ENCODE data around the gene MEGF11.

MEGF11 gene

GRCh38 chr15:66172324-66172980 lies 81.1 kb downstream of the MEGF11 start:
- no peak for DNase-seq (ENCODE audit: low read depth in 2 of 2, low spot score in 1 of 2)

DNA sequence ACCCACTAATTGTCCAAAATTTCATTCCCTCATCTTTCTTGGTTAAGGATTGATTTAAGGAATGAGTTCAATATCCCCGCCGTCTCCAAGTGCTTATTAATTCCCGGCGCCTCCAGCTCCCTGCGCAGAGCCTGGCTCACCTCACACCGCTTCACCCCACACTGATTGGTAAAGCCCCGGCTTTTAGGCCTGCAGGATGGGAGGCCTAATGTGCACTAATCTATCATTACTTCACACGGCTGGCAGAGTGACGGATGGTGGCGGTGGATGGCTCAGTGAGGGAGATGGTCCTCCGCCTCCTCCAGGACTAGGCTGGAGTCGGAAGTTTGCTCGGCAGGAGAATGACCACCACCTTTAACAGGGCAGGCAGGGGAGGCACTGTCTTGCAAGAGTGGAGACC lies 81.7 kb downstream of the MEGF11 start:
- no peak for DNase-seq (ENCODE audit: low read depth in 2 of 2, low spot score in 1 of 2)

- no peak for DNase-seq (ENCODE audit: low read depth in 2 of 2, low spot score in 1 of 2)
Measured at GRCh38 chr15:66170716-66171115, 82.8 kb downstream of the MEGF11 start.

- DNase-seq (ENCODE audit: low read depth in 2 of 2, low spot score in 1 of 2) = no peak
Measured at GRCh38 chr15:66170042-66170441, 83.5 kb downstream of the MEGF11 start.

DNA sequence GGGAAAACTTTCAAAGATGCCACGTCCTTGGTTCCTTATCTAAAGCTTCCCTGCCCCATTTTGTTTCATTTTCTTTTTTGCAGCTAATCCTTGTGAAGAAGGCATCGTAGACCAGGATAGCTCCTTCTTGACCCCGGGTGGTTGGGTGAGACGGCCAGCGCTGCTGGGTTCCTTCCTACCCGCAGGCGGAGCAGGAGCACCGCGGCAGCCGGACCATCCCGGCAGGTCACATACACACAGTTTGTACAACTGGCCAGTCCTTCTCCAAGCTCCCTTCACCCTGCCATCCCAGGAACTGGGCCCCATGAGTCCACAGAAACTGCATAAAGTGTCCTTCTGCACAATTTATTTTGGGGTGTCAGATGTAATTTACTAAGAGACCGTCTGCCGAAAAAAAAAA lies 83.9 kb downstream of the MEGF11 start:
- DNase-seq (ENCODE audit: low read depth in 2 of 2, low spot score in 1 of 2) = no peak

GRCh38 chr15:66169023-66169422 lies 84.5 kb downstream of the MEGF11 start:
- no peak for DNase-seq (ENCODE audit: low read depth in 2 of 2, low spot score in 1 of 2)

DNA sequence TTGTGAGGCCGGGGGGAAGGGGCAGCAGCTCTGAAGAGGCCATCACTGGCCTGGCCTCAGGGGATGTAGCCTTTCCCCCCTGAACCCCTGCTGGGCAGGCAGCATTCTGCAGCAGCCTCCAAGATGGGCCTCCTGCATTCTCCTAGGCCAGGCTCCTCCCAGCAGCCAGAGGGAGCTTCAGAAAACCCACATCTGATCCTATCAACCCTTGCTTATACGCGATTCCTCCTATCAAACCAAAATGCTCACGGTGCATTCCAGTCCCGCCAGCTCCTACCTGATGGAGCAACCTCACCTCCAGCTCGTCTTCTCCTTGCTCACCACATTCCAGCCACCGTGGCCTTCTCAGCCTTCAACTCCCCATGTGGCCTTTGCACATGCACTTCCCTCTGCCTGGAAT lies 85.7 kb downstream of the MEGF11 start:
- DNase-seq (ENCODE audit: low read depth in 2 of 2, low spot score in 1 of 2) = no peak

DNA sequence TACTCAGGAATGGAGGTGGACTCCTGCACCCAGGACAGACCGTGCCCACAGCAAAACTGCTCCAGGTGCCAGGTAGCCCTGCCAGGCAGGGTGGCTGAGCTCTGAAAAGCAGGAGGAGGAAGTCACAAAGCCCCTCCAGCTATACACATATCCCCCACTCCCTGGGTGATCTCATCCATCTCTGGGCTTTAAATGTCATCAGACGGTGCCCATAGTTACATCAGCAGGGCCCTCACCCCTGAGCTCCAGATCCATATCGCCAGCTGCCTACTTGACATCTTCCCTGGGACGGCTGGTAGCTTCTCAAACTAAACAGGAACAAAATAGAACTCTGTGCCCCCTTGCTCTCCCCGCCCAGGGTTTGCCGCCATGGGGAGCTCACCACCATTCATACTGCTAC lies 87.7 kb downstream of the MEGF11 start:
- no peak for DNase-seq (ENCODE audit: low read depth in 2 of 2, low spot score in 1 of 2)

- no peak for DNase-seq (ENCODE audit: low read depth in 2 of 2, low spot score in 1 of 2)
Measured at GRCh38 chr15:66164788-66165187, 88.8 kb downstream of the MEGF11 start.

DNA sequence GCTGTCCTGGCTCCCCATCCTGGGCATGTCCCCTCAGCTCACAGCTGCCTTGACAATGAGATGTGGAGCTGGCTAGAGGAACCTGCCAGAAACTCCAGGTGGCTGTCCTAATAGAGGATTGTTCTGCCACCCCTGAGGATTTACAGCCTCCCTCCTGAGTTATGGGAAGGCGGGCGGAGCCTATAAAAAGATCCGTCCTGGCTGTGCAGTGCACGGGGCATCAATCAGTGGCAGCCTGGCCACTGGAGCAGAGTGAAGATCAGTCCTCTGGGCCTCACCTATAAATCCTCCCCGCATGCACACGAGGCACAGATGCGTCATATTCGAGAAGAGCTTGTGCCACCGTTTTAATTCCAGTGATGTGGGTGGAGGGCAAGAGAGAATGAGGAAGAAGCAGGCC lies 90.0 kb downstream of the MEGF11 start:
- no peak for DNase-seq (ENCODE audit: low read depth in 2 of 2, low spot score in 1 of 2)

DNA sequence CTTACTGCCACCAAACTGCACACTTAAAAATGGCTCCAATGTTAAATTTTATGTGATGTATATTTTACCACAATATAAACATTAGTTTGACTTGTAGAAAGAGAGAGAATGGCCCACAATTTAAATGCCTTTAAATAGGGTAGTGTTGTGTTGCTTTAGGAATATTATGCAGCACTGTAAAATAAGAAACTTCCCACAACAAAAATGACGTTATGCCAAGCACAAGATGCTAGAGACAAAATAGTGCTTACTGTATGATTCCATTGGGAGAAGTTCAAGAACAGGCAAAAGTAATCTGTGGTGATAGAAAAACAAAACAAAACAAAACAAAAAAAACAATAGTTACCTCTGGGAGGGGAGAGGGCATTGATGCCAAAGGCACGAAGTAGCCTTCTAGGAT lies 91.3 kb downstream of the MEGF11 start:
- no peak for DNase-seq (ENCODE audit: low read depth in 2 of 2, low spot score in 1 of 2)

DNA sequence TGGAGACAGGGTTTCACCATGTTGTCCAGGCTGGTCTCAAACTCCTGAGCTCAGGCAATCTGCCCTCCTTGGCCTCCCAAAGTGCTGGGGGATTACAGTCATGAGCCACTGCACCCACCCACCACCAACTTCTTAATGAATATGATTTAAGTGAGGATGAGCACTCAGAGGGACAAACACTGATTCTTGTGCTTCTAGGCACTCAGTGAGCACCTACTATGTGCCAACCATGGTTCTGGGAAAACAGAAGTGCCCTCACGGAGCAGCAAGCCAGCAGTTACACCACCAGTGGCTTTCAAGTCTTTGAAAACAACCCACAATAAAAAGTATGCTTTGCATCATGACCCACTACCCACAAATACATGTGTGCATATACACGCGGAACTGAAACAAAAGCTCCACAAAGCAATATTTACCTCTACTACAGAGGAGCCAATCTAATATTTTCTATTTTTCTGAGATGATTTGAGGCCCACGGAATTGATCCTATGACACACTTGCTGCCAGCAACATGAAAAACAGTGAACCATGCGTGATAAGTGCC lies 91.9 kb downstream of the MEGF11 start:
- no peak for DNase-seq (ENCODE audit: low read depth in 2 of 2, low spot score in 1 of 2)

- DNase-seq (ENCODE audit: low read depth in 2 of 2, low spot score in 1 of 2) = no peak
Measured at GRCh38 chr15:66161108-66161507, 92.4 kb downstream of the MEGF11 start.

GRCh38 chr15:66157507-66157906 lies 96.0 kb downstream of the MEGF11 start:
- DNase-seq (ENCODE audit: low read depth in 2 of 2, low spot score in 1 of 2) = no peak

DNA sequence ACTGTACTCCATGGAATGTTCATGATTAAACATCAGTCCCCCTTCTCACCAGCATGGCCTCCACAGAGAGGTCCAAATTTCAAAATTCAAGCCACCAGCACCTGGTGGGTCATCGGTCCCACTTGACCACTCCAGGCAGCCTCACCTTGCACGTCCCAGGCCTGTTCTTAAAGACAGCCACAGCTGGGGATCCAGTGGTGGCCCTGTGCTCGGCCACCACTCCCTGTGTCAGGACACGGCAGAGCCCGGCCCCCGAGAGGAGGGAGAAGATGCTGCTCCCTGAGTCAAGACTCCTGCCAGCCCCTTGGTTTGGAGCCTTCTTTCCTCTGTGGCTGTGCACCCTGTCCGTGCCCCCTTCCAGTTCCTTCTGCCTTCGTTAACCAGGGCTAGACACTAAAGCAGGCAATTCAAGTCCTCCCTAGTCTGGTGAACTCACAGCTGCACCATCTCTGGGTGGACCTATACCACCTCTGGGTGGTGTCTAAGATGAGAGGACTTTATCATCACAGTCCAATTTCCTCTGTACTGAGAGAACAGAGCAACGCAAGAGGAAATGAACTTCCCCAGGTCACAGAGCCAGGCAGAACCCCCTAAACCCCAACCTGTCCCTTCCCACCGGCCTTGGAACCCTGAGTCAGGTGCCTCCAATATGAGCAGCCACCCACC lies 97.1 kb downstream of the MEGF11 start:
- no peak for DNase-seq (ENCODE audit: low read depth in 2 of 2, low spot score in 1 of 2)

DNA sequence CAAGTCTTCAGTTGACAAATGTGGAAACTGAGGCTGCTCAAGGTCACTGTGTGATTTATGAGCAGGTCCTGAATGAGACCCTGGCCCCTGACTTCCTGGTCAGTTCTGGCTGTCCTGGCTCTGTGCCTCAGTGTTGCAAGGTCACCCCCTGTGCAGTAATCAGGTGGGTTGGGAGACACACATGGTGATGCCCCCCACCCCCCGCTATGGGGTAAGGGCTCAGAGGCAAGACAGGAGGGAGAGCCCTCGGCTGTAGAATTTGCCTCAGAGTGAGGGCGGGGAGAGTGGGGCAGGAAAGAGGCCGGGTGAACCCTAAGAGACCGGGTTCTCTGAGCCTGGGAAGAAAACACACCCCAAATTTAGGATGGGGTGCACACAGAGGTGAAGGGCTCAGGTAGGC lies 98.5 kb downstream of the MEGF11 start:
- no peak for DNase-seq (ENCODE audit: low read depth in 2 of 2, low spot score in 1 of 2)

GRCh38 chr15:66154581-66154980 lies 99.0 kb downstream of the MEGF11 start:
- no peak for DNase-seq (ENCODE audit: low read depth in 2 of 2, low spot score in 1 of 2)

- no peak for DNase-seq (ENCODE audit: low read depth in 2 of 2, low spot score in 1 of 2)
Measured at GRCh38 chr15:66153549-66154415, 99.8 kb downstream of the MEGF11 start.

GRCh38 chr15:66152650-66153049 lies 100.9 kb downstream of the MEGF11 start:
- DNase-seq (ENCODE audit: low read depth in 2 of 2, low spot score in 1 of 2) = no peak

GRCh38 chr15:66151809-66152208 lies 101.7 kb downstream of the MEGF11 start:
- no peak for DNase-seq (ENCODE audit: low read depth in 2 of 2, low spot score in 1 of 2)

DNA sequence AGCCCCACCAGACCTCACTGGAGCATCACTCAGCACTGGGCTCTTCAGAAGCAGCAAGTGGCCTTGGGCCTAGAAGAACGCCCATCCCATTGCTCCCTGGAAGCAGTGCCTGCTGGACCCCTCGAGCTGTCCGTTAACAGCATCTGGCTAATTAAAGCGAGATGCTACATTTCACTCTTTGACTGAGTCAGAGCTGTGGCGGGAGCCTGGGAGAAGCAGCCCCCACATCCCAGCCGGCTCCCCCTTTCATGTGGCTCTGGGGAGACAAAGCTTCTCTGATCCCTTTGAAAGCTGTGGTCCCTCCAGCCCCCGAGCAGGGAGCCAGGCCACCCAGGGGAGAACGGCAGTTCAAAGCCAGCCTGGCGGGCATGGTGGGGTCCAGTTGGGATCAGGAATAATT lies 103.7 kb downstream of the MEGF11 start:
- no peak for DNase-seq (ENCODE audit: low read depth in 2 of 2, low spot score in 1 of 2)

DNA sequence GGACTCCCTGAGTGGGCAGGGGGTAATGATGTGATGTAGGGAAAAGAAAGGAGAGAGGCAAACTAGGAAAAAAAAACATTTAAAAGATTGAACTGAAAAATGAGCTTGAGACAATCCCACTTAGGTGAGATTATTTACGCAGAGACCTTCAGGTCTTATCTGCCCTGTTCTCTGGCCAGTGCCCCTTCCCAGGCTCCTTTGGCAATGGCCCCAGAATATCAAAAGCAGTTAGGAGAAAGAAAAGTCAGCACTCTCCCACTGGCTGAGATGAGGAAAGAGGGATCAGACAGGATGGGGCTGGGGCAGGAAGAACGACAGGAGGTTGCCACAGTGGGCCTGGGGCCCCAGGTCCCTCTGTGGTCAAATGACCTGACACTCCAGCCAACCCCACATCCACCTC lies 105.4 kb downstream of the MEGF11 start:
- no peak for DNase-seq (ENCODE audit: low read depth in 2 of 2, low spot score in 1 of 2)
